T-cell (primary cell): Measurements from ENCODE around the gene MYPN. TPM values are rescaled to one million over a fixed set of nuclear protein-coding genes. Genes with fewer than 3 reads are reported as not detected.

Source experiments
- ATAC-seq, 4 experiments: fragments of 200-7000 bp in 3 of 4; fragments of 150-1000 bp in 1 of 4; cut with Tn5 transposase; replicated peaks in 1 of 4; 1 replicate in 3 of 4; 2 replicates in 1 of 4; pipeline ENCODE4 v1.10.0; 2021; ENCODE audit warnings: moderate library complexity in 3 of 4, mild to moderate bottlenecking in 2 of 4, moderate number of reproducible peaks in 1 of 4
- CTCF ChIA-PET, 2 donors: fragments of 300-600 bp; sonication (Branson Sonifier 250); formaldehyde crosslinking; loops; one replicate each; lab custom pipeline; 2022; ENCODE audit warnings: antibody characterized with exemption in 2 of 2; lab: Charles Lee
- POLR2A ChIA-PET, 2 donors: fragments of 300-600 bp; sonication (Branson Sonifier 250); formaldehyde crosslinking; loops; one replicate each; lab custom pipeline; 2022; ENCODE audit warnings: antibody characterized with exemption in 2 of 2; lab: Charles Lee
- DNase-seq, 35 experiments: peaks; one replicate each; pipeline versions ENCODE4 v3.0.0 to v3.0.0-alpha.2; 2013 to 2023
- H3K27ac ChIP-seq: one replicate; pipeline ENCODE4 v1.5.1; 2013; ENCODE audit warnings: low read length
- H3K27me3 ChIP-seq, 2 experiments: replicated peaks in 1 of 2; 1 replicate in 1 of 2; 2 replicates in 1 of 2; pipeline versions ENCODE4 v1.6.1 to v1.7.0; 2013; ENCODE audit warnings: low read length in 1 of 2, mixed read lengths in 1 of 2; ENCODE audit not compliant: control insufficient read depth in 2 of 2, insufficient read depth in 2 of 2; ENCODE audit errors: extremely low read depth in 1 of 2
- H3K36me3 ChIP-seq, 2 donors: 1 replicate in 1 of 2; 2 replicates in 1 of 2; pipeline versions ENCODE4 v1.6.1 to v1.7.0; 2013; ENCODE audit warnings: low read length in 1 of 2; ENCODE audit not compliant: control insufficient read depth in 2 of 2, insufficient read depth in 1 of 2; ENCODE audit errors: extremely low read depth in 1 of 2
- H3K4me1 ChIP-seq, 2 experiments: 1 replicate in 1 of 2; 2 replicates in 1 of 2; pipeline versions ENCODE4 v1.6.1 to v1.7.0; 2013; ENCODE audit warnings: low read length in 2 of 2, mixed read lengths in 1 of 2; ENCODE audit not compliant: insufficient read depth in 2 of 2, control insufficient read depth in 1 of 2; ENCODE audit errors: extremely low read depth in 1 of 2
- H3K4me3 ChIP-seq, 2 donors: 1 replicate in 1 of 2; 2 replicates in 1 of 2; pipeline versions ENCODE4 v1.5.1 to v1.7.0; 2013; ENCODE audit warnings: mild to moderate bottlenecking in 2 of 2, low read length in 1 of 2, moderate library complexity in 1 of 2; ENCODE audit not compliant: control insufficient read depth in 1 of 2; ENCODE audit errors: extremely low read depth in 1 of 2
- H3K9me3 ChIP-seq: 2 replicates; pipeline ENCODE4 v1.7.0; 2013
- H3K27ac Mint-ChIP-seq, 2 donors: one replicate each; pipeline ENCODE4 v1.8.0; 2020 to 2021; ENCODE audit warnings: mild to moderate bottlenecking in 2 of 2, mixed read lengths in 2 of 2
- H3K27me3 Mint-ChIP-seq, 2 donors: one replicate each; pipeline ENCODE4 v1.8.0; 2021 to 2022; ENCODE audit warnings: mixed read lengths in 2 of 2
- H3K36me3 Mint-ChIP-seq: one replicate; pipeline ENCODE4 v1.8.0; 2021; ENCODE audit warnings: mixed read lengths
- H3K4me1 Mint-ChIP-seq, 3 donors: one replicate each; pipeline ENCODE4 v1.8.0; 2020 to 2022; ENCODE audit warnings: mixed read lengths in 3 of 3, mild to moderate bottlenecking in 1 of 3
- H3K4me3 Mint-ChIP-seq, 3 donors: one replicate each; pipeline ENCODE4 v1.8.0; 2020 to 2022; ENCODE audit warnings: mild to moderate bottlenecking in 3 of 3, mixed read lengths in 3 of 3, moderate library complexity in 3 of 3
- H3K9me3 Mint-ChIP-seq, 3 donors: one replicate each; pipeline ENCODE4 v1.8.0; 2020 to 2022; ENCODE audit warnings: mixed read lengths in 3 of 3
- WGBS: methylation state at CpG from one replicate; pipeline ENCODE4 v1.1.5; 2013; ENCODE audit warnings: missing lambda C conversion rate; ENCODE audit not compliant: insufficient coverage; 5-methylcytosine and 5-hydroxymethylcytosine counted together
- total RNA-seq, 35 experiments: library from RNA in 6 of 35; stranded (reverse) in 6 of 35; fragments of 120-200 nt in 1 of 35; gene quantifications; one replicate each; pipeline versions ENCODE4 v1.2.1 to v1.2.4 and lab custom pipeline; 2013 to 2026

The MYPN gene
- total RNA-seq, 5 donors from 2014 or later (not counting 1 experiment from before 2014, with no cell fraction given), result not detected

DNA sequence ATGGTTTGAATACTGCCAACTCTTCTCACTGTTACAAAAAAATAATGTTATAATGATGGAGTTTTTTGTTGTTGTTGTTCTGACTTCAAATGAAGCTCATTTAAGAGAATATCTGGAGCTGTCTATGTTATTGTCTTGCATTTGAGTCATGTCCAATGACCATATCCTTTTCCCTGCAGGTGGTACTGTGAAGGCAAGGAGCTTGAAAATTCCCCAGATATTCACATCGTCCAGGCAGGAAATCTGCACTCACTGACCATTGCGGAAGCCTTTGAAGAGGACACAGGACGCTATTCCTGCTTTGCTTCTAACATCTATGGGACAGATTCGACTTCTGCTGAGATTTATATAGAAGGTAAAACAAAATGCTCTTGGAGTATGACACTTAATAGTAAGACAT, 33.5 kb downstream of the MYPN start:
- H3K4me1 Mint-ChIP-seq, result no peaks in the 10 kb centered on the region
- H3K36me3 ChIP-seq, result no peaks in the 10 kb centered on the region
- H3K27me3 Mint-ChIP-seq, result peaks cover 8% of the 10 kb centered on the region in 2 donors
- ChIA-PET POLR2A (no interaction called here), CTCF (no interaction called here)
- no peaks in the 10 kb centered on the region for H3K4me1 ChIP-seq
- DNase-seq, result no peak
- H3K4me3 ChIP-seq, result no peak overlapping the region
- no peak for ATAC-seq
- no peak overlapping the region for H3K27ac ChIP-seq
- H3K27ac Mint-ChIP-seq, result no peak overlapping the region
- H3K9me3 ChIP-seq, result no peaks in the 10 kb centered on the region
- peaks cover 0 to 5% of the 10 kb centered on the region in 2 experiments for H3K27me3 ChIP-seq
- H3K36me3 Mint-ChIP-seq, result no peaks in the 10 kb centered on the region
- WGBS, result no CpG with 5 or more reads among the region's 4 CpGs
- H3K4me3 Mint-ChIP-seq, result no peak overlapping the region
- H3K9me3 Mint-ChIP-seq, result no peaks in the 10 kb centered on the region

DNA sequence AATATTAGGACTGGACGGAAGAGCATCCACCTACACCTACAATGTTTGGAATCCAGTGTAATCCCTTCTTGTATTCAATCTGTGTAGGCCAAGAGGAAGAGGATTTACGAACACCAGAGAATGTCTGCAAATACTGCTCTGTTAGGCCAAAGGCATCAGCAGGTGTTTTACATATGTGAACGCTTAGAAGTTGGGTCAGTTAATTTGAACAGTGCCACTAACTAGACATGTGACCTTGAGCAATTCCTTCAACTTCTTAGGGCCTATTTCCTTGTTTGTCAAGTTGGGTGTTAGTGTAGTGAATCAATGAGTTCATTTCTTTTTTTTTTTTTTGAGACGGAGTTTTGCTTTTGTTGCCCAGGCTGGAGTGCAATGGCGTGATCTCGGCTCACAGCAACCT, 35.4 kb downstream of the MYPN start:
- Histone ChIP-seq H3K36me3 (no peaks in the 10 kb centered on the region), H3K4me1 (no peaks in the 10 kb centered on the region), H3K27ac (no peak overlapping the region), H3K4me3 (no peak overlapping the region), H3K9me3 (no peaks in the 10 kb centered on the region), H3K27me3 (peaks cover 0 to 5% of the 10 kb centered on the region in 2 experiments)
- no peak overlapping the region for H3K27ac Mint-ChIP-seq
- ChIA-PET POLR2A (no interaction called here), CTCF (interaction anchor here in 1 of 2 donors (1.0 kb wide), 1 partner anchor 12 kb away, joined by 3 read pairs; no protein-coding TSS in a partner anchor)
- no peak overlapping the region for H3K4me3 Mint-ChIP-seq
- WGBS, result 100% methylated on average over 1 of the region's 6 CpGs
- DNase-seq, result no peak
- H3K27me3 Mint-ChIP-seq, result peaks cover 8% of the 10 kb centered on the region in 2 donors
- no peaks in the 10 kb centered on the region for H3K36me3 Mint-ChIP-seq
- H3K4me1 Mint-ChIP-seq, result no peaks in the 10 kb centered on the region
- no peaks in the 10 kb centered on the region for H3K9me3 Mint-ChIP-seq
- no peak for ATAC-seq

DNA sequence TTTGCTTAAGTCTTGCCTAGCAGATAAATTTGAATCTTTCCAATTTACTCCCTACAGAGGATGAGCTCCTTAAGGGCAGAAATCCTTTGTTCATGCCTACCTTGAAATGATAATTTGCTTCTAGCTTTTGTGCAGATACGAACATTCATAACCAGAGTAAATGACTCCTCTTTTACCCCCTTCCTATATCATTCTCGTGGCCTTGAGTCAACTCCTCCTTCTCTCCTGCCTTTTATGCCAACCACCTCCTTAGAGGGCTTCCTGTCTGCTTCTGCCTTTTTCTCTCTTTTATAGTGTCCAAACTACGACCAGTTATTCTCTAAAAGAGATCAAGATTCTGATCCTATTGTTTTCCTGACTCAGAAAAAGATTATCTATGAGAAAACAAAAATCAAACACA, 36.4 kb downstream of the MYPN start:
- Histone ChIP-seq H3K4me3 (no peak overlapping the region), H3K4me1 (no peaks in the 10 kb centered on the region), H3K9me3 (no peaks in the 10 kb centered on the region), H3K27me3 (peaks cover 0 to 5% of the 10 kb centered on the region in 2 experiments), H3K27ac (no peak overlapping the region), H3K36me3 (no peaks in the 10 kb centered on the region)
- Mint-ChIP-seq H3K9me3 (no peaks in the 10 kb centered on the region), H3K27ac (no peak overlapping the region), H3K4me1 (no peaks in the 10 kb centered on the region), H3K4me3 (no peak overlapping the region), H3K36me3 (no peaks in the 10 kb centered on the region), H3K27me3 (peaks cover 2 to 5% of the 10 kb centered on the region in 2 donors)
- ATAC-seq (no peak), DNase-seq (no peak)
- CTCF ChIA-PET, result interaction anchor here (0.5 to 0.6 kb wide), 2 partner anchors 33 to 114 kb away, joined by 4 read pairs; no protein-coding TSS in a partner anchor
- POLR2A ChIA-PET, result no interaction called here
- 37% methylated on average over 2 of the region's 3 CpGs for WGBS

DNA sequence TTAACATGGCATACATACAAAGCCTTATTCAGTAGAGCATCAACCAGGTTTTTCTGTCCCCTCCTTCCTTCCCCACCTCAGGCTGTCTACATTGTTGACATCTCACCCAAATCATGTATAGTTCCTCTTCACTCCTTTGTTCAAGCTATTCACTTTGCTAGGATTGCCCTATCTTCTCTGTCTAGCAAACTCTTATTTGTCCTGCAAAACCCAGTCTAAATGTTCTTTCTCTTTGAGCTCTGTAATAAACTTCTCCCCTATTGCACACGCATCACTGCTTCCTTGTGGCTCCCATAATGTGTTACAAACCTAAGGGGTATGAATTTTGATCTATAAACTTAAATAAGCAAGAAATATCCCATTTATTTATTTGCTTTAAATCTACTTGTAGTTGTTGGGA, 36.8 kb downstream of the MYPN start:
- no peak for ATAC-seq
- peaks cover 0 to under 1% of the 10 kb centered on the region in 2 experiments for H3K27me3 ChIP-seq
- no peak overlapping the region for H3K27ac ChIP-seq
- no peak overlapping the region for H3K4me3 Mint-ChIP-seq
- peaks cover 2 to 4% of the 10 kb centered on the region in 2 donors for H3K27me3 Mint-ChIP-seq
- DNase-seq, result no peak
- no peaks in the 10 kb centered on the region for H3K9me3 Mint-ChIP-seq
- ChIA-PET POLR2A (no interaction called here), CTCF (interaction anchor here in 1 of 2 donors (0.5 kb wide), 1 partner anchor 114 kb away, joined by 4 read pairs; no protein-coding TSS in a partner anchor)
- no peaks in the 10 kb centered on the region for H3K4me1 Mint-ChIP-seq
- no peaks in the 10 kb centered on the region for H3K4me1 ChIP-seq
- H3K9me3 ChIP-seq, result no peaks in the 10 kb centered on the region
- H3K36me3 Mint-ChIP-seq, result no peaks in the 10 kb centered on the region
- WGBS, result no CpG with 5 or more reads among the region's 1 CpG
- H3K27ac Mint-ChIP-seq, result no peak overlapping the region
- H3K4me3 ChIP-seq, result no peak overlapping the region
- no peaks in the 10 kb centered on the region for H3K36me3 ChIP-seq

DNA sequence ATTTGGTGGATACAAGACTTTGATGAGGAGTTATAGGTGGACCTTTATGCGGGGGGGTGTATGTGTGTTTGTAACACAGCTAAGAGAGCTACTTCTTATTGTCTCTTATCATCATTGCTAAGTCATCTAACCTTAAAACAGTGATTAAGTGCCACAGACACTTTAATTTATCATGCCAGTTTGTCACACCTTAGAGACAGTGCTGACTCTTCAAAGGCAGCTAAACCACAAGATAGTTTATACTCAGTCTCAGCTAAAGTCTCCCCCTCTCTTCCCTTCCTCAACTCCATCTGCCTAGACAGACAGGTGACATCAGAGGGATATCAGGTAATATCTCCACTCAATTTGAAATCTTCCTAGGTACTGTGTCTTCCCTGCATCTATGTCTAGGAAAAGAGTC, 42.2 kb downstream of the MYPN start:
- Histone ChIP-seq H3K27me3 (no peaks in the 10 kb centered on the region), H3K4me3 (no peak overlapping the region), H3K36me3 (no peaks in the 10 kb centered on the region), H3K4me1 (no peaks in the 10 kb centered on the region), H3K9me3 (no peaks in the 10 kb centered on the region), H3K27ac (no peak overlapping the region)
- ChIA-PET POLR2A (no interaction called here), CTCF (interaction anchor here (0.7 to 2.1 kb wide), 3 partner anchors 295 to 363 kb away, joined by 3 to 7 read pairs (median 4); no protein-coding TSS in a partner anchor)
- H3K27ac Mint-ChIP-seq, result no peak overlapping the region
- ATAC-seq (no peak), DNase-seq (no peak)
- H3K4me3 Mint-ChIP-seq, result no peak overlapping the region
- no peaks in the 10 kb centered on the region for H3K36me3 Mint-ChIP-seq
- no peaks in the 10 kb centered on the region for H3K9me3 Mint-ChIP-seq
- H3K27me3 Mint-ChIP-seq, result peaks cover 0 to 4% of the 10 kb centered on the region in 2 donors
- no CpG with 5 or more reads among the region's 1 CpG for WGBS
- H3K4me1 Mint-ChIP-seq, result peaks cover 0 to 3% (median 0%) of the 10 kb centered on the region in 3 donors

DNA sequence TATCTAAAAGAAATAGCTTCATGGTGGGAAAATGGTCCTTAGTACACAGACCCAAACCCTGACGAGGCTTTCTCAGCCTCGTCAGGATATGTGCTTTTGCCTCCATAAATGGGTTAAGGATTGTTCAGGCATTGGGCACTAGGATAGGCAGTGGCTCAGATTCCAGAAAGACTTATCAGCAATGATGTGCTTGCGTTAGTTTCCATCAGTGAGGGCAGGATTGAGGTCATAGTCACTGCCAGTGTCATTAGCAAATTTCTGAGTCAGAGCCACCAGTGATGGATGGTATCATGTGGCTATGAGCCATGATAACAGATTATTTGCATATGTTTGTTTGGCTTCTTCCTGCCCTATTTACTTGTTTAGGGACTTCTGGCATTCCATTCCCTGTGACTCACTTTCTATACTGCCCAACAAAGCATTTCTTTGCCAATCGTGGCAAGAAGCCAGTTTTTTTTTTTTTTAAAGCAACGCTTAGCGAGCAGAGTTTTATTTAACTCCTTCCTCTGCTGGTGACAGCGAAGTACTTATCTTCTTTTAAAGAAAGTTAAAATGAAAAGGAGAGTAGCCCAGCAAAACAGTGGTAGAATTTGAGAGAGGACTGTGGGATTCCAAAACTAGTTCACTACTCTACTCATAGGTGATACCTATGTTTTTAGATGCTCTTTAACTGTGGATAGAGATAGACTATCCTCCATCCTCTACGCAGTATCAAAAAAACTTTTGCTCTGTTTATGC, 44.4 kb downstream of the MYPN start:
- no peak overlapping the region for H3K27ac Mint-ChIP-seq
- H3K4me1 Mint-ChIP-seq, result peaks cover 0 to 4% (median 0%) of the 10 kb centered on the region in 3 donors

More for the DNA sequence above, 44.4 kb downstream of the MYPN start:
- CTCF ChIA-PET, result interaction anchor here in 1 of 2 donors (0.8 to 6.6 kb wide), 3 partner anchors 23 to 298 kb away, joined by 3 to 96 read pairs (median 3); no protein-coding TSS in a partner anchor
- H3K27me3 Mint-ChIP-seq, result peaks cover 0 to 4% of the 10 kb centered on the region in 2 donors
- Histone ChIP-seq H3K4me1 (no peaks in the 10 kb centered on the region), H3K36me3 (no peaks in the 10 kb centered on the region), H3K27me3 (no peaks in the 10 kb centered on the region), H3K9me3 (no peaks in the 10 kb centered on the region), H3K4me3 (no peak overlapping the region), H3K27ac (no peak overlapping the region)
- no peak for DNase-seq
- no peaks in the 10 kb centered on the region for H3K9me3 Mint-ChIP-seq
- H3K36me3 Mint-ChIP-seq, result no peaks in the 10 kb centered on the region
- H3K4me3 Mint-ChIP-seq, result no peak overlapping the region
- ATAC-seq, result no peak
- POLR2A ChIA-PET, result interaction anchor here in 1 of 2 donors (0.7 kb wide), 1 partner anchor 139 kb away, joined by 3 read pairs; no protein-coding TSS in a partner anchor
- 82% methylated on average over 1 of the region's 8 CpGs for WGBS
